Suprapubic skin (tissue), 3 donors: Measurements from ENCODE around the gene CSMD2.

Source experiments
- CTCF ChIP-seq, 2 donors: fragments of 200-600 bp in 1 of 2; fragments of 450-650 bp in 1 of 2; sonication (generic) in 1 of 2; IDR thresholded peaks; one replicate each; pipeline ENCODE4 v1.5.1; 2016 to 2019; ENCODE audit warnings: antibody characterized with exemption in 2 of 2, mild to moderate bottlenecking in 1 of 2, moderate library complexity in 1 of 2
- EP300 ChIP-seq: sonication (generic); formaldehyde crosslinking; IDR thresholded peaks from one replicate; pipeline ENCODE4 v1.6.1; 2017; ENCODE audit warnings: antibody characterized with exemption

- TF ChIP-seq EP300 (no peak), CTCF (IDR thresholded peaks at IDR 0.05) (no peak)
These were observed 468.7 kb downstream of the CSMD2 start for GRCh38 chr1:33696311-33696710.
